Right lobe of liver (tissue), 4 donors: Measurements from ENCODE around the gene TWIST2.

Experiments used
- POLR2A ChIP-seq: fragments of 450-650 bp; IDR thresholded peaks from one replicate; pipeline ENCODE4 v1.6.1; 2017; ENCODE audit warnings: antibody characterized with exemption, mild to moderate bottlenecking
- TF ChIP-seq, protein P1 (sequence below), 4 donors: fragments of 200-600 bp in 3 of 4; fragments of 450-650 bp in 1 of 4; IDR thresholded peaks; one replicate each; pipeline versions ENCODE4 v1.5.1 to v1.8.0; 2016 to 2022; ENCODE audit warnings: antibody characterized with exemption in 4 of 4, mild to moderate bottlenecking in 2 of 4
- donor health status: DM: no; HTN: no; CAD: no.
- donor health status: DM: no; HTN: no; CAD: no.
- donor health status: DM: no; HTN: yes; CAD: no.

DNA sequence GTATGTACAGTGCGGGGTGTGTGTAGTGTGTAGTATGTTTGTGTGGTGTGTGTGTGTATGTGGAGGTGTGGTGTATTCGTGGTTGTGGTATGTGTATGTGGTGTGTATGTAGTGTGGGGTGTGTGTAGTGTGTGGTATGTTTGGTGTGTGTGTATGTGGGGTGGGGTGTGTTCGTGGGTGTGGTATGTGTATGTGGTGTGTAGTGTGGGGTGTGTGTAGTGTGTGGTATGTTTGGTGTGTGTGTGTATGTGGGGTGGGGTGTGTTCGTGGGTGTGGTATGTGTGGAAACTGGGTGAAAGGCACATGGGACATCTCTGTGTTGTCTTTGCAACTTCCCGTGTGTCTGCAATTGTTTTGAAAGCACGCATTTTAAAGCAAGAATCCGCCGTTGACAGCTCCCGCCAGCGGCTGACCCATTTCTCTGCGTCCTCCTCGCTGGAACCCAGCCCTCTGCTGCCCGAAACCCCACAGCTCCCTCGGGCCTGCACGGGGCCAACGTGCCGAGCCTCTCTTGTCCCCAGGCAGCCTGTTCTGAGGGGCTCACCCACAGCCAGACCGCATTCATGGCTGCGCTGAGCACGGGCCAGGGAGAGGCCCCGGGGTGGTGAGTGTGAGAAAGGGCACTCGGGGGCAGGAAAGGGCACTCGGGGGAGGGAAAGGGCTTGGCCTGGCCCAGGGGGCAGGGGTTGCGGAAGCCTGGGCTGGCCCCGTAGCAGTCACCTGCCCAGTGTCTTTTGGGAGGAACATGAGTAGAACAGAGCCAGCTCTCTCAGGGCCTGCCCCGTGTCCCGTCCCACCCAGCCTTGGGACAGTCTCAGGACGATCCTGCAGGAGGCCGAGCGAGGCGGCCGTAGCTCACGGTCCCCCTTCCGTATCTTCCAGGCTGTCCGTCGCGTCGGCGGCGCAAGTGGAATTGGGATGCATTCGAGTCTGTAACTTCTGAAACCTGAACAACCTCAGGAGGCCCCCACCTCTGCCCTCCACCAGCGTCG, 61.4 kb downstream of the TWIST2 start:
- TF ChIP-seq, protein P1, sequence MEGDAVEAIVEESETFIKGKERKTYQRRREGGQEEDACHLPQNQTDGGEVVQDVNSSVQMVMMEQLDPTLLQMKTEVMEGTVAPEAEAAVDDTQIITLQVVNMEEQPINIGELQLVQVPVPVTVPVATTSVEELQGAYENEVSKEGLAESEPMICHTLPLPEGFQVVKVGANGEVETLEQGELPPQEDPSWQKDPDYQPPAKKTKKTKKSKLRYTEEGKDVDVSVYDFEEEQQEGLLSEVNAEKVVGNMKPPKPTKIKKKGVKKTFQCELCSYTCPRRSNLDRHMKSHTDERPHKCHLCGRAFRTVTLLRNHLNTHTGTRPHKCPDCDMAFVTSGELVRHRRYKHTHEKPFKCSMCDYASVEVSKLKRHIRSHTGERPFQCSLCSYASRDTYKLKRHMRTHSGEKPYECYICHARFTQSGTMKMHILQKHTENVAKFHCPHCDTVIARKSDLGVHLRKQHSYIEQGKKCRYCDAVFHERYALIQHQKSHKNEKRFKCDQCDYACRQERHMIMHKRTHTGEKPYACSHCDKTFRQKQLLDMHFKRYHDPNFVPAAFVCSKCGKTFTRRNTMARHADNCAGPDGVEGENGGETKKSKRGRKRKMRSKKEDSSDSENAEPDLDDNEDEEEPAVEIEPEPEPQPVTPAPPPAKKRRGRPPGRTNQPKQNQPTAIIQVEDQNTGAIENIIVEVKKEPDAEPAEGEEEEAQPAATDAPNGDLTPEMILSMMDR (IDR thresholded peaks at IDR 0.05) = no peak
- TF ChIP-seq POLR2A = no peak
